Iris pigment epithelial cell (primary cell): ENCODE measurements around the gene GLP1R.

Experiments
- DNase-seq: peaks from one replicate; pipeline ENCODE4 v3.0.0-alpha.2; 2011; ENCODE audit warnings: low read depth

The GLP1R gene

DNA sequence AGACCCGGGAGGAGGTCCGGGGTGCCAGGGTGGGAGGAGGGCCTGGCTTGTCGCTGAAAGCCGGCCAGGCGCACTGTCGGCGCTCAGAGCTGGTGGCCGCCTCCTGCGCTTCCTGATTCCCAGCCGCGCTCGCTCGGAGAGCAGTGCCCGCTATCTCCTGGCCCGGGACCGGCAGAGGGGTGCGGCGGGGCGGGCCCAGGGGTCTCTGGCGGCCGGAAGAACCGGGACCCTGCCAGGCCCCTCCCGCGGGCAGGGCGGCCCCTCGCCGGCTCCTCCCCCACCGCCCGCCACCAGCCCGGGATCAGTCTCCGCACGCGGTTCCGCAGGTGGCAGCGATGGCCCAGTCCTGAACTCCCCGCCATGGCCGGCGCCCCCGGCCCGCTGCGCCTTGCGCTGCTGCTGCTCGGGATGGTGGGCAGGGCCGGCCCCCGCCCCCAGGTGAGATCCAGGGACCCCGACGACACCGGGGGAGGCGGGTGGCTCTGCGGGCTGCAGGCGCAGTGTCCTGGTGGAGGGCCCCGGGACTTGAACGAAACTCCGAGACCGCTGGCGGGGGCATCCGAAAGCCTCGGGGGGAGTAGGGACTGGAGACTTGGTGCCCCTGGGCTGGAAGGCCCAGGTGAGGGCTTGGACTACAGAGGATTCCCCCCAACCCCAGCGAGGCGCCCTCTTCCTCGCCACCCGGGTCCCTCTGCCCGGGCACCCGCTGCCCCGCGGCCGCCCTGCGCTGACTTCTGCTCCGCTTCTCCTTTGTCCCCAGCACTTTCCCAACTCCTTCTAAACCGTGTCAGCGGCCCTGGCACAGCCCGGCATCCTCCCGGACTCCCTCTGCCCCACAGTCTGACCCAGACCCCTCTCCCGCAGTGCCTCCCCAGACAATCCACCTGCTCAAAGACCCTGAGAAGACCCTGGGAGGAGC is at the start of gene GLP1R:
TSS of gene GLP1R (plus strand) at position 301 of the 919 bp plus-strand sequence. CDS start at position 361, 60 bp downstream.
- no peak for DNase-seq

DNA sequence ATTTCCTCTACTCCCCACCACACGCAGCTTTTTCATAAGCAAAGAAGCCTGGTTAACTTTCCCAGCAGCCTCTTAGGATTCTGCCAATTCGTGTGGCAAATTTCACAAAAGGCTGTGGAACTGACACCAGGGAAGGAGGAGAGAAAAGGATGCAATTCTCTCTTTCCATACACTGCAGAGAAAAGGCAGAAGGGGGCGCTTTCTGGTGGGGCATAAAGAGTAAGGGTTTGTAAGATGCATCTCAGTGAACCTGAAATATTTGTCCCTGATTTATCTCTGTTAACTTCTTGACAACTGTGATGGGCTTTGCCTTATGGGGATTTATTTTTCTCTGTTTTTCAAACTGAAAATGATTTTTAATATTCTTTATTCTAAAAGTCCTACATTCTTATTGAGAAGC is 45.5 kb upstream of the GLP1R start:
- no peak for DNase-seq

GRCh38 chr6:39003492-39003891 is 45.1 kb upstream of the GLP1R start:
- no peak for DNase-seq

DNA sequence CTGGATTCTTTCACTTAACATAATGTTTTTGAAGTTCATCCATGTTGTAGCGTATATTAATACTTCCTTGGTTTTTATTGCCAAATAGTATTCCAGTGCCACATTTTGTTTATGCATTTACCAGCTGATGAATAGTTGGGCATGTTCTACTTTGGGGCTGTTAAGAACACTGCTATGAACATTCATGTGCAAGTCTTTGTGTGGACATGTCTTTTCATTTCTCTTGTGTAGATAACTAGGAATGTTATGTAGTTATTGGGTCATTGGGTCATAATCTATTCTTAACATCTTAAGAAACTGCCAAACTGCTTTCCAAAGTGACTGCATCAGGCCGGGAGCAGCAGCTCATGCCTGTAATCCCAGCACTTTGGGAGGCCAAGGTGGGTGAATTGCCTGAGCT is 43.8 kb upstream of the GLP1R start:
- no peak for DNase-seq

DNA sequence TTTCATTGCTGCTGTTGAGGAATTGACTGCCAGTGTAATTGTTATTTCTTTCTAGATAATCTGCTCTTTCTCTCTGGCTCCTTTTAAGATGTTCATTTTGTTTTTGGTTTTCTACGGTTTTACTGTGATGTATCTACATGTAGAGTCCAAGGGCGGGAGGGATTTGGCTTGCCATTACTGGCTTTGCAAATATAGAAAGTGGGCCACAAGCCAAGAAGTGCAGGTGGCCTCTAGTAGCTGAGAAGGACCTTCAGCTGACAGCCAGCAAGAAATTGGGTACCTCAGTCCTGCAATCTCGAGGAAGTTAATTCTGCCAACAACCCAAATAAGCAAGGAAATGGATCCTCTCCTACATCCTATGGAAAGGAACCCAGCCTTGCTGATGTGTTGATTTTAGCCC is 42.8 kb upstream of the GLP1R start:
- no peak for DNase-seq

DNA sequence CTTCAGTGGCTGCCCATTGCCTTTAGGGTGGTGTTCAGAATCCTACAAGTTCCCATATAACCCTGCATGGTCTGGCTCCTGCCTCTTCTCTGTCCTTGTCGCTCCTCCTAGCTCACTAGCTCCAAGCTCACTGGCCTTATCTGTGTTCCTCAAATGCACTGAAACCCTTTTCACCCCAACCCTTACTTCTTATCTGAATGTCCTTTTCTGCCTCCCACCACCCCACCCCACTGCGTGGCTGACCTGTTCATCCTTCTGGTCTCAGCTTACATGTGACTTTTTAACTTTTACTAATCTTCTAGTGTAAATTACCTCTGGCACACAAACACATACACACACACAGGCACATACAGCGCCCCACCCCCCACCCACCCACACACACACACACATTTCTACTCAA is 41.0 kb upstream of the GLP1R start:
- no peak for DNase-seq

DNA sequence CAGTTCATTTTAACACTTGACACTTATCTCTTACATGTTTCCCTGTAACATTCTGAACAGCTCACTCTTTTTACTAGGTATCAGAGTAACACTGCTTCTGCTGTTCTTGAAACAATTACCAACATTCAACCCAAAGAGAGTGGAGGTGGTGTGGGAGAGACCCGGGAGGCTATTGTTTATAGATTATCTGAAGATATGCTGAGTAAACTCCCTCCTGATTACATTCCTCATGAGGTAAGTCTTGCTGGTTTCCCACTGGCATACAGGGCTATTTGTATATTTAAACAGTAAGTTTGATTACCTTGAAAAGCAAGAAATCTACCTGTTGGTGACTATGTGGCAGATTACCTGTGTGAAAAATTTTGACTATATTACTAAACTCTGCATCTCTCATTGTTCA is 39.8 kb upstream of the GLP1R start:
- DNase-seq, result no peak

GRCh38 chr6:39009476-39009875 is 39.1 kb upstream of the GLP1R start:
- no peak for DNase-seq

GRCh38 chr6:39016839-39017546 is 31.6 kb upstream of the GLP1R start:
- no peak for DNase-seq

DNA sequence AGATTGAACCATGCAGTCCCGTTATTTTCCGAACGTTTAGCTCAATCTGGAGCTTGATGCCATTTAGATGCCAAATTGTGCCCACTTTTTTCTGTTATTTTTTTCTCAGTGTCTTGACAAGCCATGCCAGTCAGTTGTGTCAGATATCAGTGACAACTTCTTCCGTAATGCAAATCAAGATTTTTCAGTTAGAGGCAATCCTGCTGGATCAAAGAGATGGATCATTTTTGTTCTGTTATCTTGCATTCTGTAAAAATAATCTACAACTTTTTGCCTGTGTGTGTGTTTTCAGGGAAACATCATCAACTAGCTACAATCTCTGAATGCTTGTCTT is 31.1 kb upstream of the GLP1R start:
- DNase-seq, result no peak

- DNase-seq, result no peak
Observed at GRCh38 chr6:39018103-39018502, 30.5 kb upstream of the GLP1R start.

DNA sequence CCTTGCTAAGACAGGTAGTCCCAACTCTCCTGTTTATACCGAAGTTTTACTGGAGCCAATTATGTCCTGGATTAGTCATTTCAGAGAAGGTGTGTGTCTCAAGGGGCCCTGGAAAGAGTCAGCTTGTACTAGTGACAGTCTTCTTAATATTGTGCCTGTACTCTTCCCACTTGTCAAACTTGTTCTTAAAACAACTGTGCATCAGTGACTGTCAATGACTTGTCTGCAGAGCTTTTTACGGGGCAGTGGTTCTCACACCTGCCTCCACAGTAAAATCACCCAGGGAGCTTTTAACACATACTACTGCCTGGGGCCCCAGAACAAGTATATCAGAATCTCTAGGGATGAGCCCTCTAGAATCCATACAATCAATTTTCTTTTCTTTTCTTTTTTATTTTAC is 28.4 kb upstream of the GLP1R start:
- no peak for DNase-seq

- DNase-seq, result no peak
Observed at GRCh38 chr6:39021041-39021440, 27.5 kb upstream of the GLP1R start.

DNA sequence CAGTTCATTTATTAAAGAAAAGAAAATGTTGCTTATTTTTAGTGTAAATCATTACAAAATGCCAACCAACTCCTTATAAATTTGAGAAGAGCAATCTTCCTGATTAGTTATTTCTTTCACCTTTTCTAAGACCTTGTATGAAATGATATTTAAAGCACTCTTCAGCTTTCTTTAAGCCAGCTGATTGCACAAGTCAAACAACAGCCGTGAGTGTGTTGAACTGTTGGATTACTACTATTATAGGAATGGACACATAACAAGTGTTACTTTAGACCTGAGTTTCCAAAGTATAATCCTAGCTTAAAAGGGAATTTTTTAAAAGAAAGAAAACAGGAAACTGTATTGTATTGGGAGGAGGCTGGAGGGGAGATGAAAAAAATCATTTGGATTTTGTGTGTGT is 26.8 kb upstream of the GLP1R start:
- no peak for DNase-seq

- no peak for DNase-seq
Observed at GRCh38 chr6:39026175-39026574, 22.4 kb upstream of the GLP1R start.

DNA sequence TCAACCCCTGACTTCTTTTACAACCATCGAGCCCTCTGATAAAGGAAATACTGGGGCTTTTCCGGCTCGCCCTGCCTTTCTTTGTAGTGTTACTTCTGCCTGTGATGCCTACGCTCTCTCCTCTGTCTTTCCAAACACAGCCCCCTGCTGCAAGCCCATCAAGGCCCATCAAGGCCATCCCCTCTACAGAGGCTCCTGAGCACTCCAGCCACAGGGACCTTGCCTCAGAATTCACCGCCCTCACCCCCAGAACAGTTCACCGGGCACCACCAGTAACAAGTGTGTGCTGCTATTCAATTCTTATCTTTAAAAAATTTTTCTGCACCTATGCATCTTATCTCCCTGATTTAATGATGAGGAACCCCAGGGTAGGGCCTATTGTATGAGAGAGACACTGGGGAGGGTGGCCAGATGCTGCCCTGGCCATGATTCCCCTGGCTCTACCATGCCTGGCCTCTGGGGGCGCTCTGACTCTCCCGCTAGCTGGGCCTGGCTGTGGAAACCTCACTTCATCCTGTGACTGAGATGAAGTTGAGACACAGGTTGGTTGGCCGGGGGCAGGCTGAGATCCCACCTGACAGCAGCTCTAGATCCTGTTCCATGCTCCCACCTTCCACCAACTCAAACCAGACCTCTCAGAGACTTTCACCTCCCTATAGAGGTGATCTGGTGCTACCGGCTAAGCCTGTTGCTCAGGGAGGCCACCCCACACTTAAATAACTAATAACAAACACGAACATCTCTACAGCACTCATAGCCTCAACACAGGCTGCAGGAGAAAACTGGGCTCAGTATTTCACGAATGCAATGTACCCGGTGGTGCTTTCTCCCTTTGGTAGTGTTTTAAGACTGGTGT is 19.2 kb upstream of the GLP1R start:
- peak; percentile 4 for DNase-seq

- no peak for DNase-seq
Observed at GRCh38 chr6:39035681-39036080, 12.9 kb upstream of the GLP1R start.

GRCh38 chr6:39037082-39037508 is 11.5 kb upstream of the GLP1R start:
- DNase-seq, result no peak

- no peak for DNase-seq
Observed at GRCh38 chr6:39037707-39038106, 10.9 kb upstream of the GLP1R start.

- DNase-seq, result no peak
Observed at GRCh38 chr6:39040080-39040673, 8.4 kb upstream of the GLP1R start.

DNA sequence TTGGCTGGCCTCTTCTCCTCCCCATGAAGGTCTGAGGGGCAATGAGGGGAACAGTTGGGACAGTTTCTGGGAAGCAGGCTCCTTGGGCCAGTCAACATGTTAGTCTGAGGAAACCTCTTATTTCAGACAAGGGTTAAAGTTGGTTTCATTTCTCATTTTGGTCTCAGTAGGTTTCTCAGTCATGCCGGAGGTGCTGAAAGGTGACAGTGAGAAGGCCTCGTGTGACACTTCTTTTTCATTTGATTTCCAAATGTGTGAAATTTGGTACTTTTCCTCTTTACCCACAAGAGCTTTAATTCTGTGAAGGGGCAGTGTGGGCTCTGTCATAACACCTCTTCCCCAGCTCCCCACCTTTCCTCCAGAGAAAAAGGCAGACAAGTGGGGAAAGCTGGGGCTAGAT is 7.5 kb upstream of the GLP1R start:
- no peak for DNase-seq

DNA sequence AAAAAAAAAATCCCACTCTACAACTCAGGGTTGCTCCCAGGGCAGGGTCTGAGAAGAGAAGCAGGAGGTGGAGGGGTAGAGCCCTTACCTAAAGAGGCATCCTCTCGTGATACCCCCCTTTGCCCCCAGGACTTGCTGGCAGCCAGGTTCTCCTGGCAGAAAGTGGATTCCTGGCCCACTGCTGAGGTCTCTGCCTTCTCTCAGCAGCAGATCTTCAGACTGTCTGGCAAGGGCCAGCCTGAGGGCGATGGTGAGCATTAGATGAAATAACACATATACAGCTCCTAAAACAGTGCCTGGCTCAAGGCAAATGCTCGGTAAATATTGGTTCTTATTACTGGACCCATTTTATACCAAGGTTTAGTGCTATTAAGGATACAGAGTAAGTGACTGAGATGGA is 4.8 kb upstream of the GLP1R start:
- DNase-seq, result no peak
